HCT116 (cell line): ENCODE results near the gene CCM2L. TPM values are rescaled to one million over a fixed set of nuclear protein-coding genes. Genes with fewer than 3 reads are reported as not detected.

ENCODE experiments used
- ATAC-seq: fragments of 200-7000 bp; cut with Tn5 transposase; 2 replicates; pipeline ENCODE4 v1.9.1; 2020; ENCODE audit warnings: mild to moderate bottlenecking, moderate library complexity
- BruUV-seq: library from RNA; stranded (reverse); fragments of 400-500 nt; replicated peaks from 2 replicates; lab custom pipeline; 2021; lab: Mats Ljungman, UMichigan
- CTCF ChIA-PET: fragments of 300-600 bp; sonication (Branson Sonifier 250); formaldehyde crosslinking; loops from one replicate; lab custom pipeline; 2021; ENCODE audit warnings: antibody characterized with exemption; lab: Charles Lee
- POLR2A ChIA-PET: fragments of 300-600, 350-600 bp; sonication (Branson Sonifier 250); formaldehyde crosslinking; loops from one replicate; lab custom pipeline; 2021; ENCODE audit warnings: antibody characterized with exemption; lab: Charles Lee
- RAD21 ChIA-PET, 2 experiments: fragments of 300-600 bp; sonication (Branson Sonifier 250); formaldehyde crosslinking; loops; one replicate each; lab custom pipeline; 2023; ENCODE audit warnings: low total read pairs in 2 of 2; ENCODE audit not compliant: uncharacterized antibody in 2 of 2, unreplicated experiment in 2 of 2, low non-redundant PET in 1 of 2; lab: Charles Lee
- DNase-seq: peaks from one replicate; pipeline ENCODE4 v3.0.0-alpha.2; 2010; ENCODE audit warnings: low read depth, low spot score
- H2AFZ ChIP-seq: fragments of 200-600 bp; shearing (Covaris generic), sonication (generic); 2 replicates; pipeline ENCODE4 v1.6.1; 2017; ENCODE audit warnings: low read depth, mixed run types, mixed read lengths, antibody characterized with exemption, low read length; ENCODE audit not compliant: poor library complexity, severe bottlenecking
- H3K27ac ChIP-seq: 2 replicates; pipeline ENCODE4 v1.5.1; 2012; ENCODE audit warnings: low read depth, low read length
- H3K27me3 ChIP-seq: fragments of 200-600 bp; sonication (generic); 2 replicates; pipeline ENCODE4 v1.6.1; 2016; ENCODE audit warnings: mixed run types, low read length, mixed read lengths; ENCODE audit not compliant: insufficient read depth
- H3K36me3 ChIP-seq, 2 experiments: fragments of 200-500 bp in 1 of 2; fragments of 200-600 bp in 1 of 2; sonication (Bioruptor generic) in 1 of 2; sonication (generic) in 1 of 2; 2 replicates each; pipeline versions ENCODE4 v1.5.1 to v1.6.1; 2014 to 2016; ENCODE audit warnings: low read length in 2 of 2, inconsistent platforms in 1 of 2, mixed read lengths in 1 of 2, mixed run types in 1 of 2; ENCODE audit not compliant: insufficient read depth in 2 of 2, control insufficient read depth in 1 of 2
- H3K4me1 ChIP-seq, 2 experiments: fragments of 200-600 bp in 1 of 2; sonication (generic) in 1 of 2; 2 replicates each; pipeline versions ENCODE4 v1.5.1 to v1.6.1; 2012 to 2017; ENCODE audit warnings: low read length in 2 of 2, inconsistent platforms in 1 of 2, mild to moderate bottlenecking in 1 of 2, mixed read lengths in 1 of 2, mixed run types in 1 of 2, moderate library complexity in 1 of 2; ENCODE audit not compliant: insufficient read depth in 2 of 2, control insufficient read depth in 1 of 2
- H3K4me2 ChIP-seq: fragments of 200-600 bp; sonication (generic); 2 replicates; pipeline ENCODE4 v1.6.1; 2017; ENCODE audit warnings: mixed run types, low read length, mixed read lengths
- H3K4me3 ChIP-seq, 2 experiments: fragments of 200-600 bp in 1 of 2; sonication (generic) in 1 of 2; replicated peaks in 1 of 2; 2 replicates each; pipeline ENCODE4 v1.5.1; 2011 to 2016; ENCODE audit warnings: low read length in 2 of 2, control low read depth in 1 of 2, low read depth in 1 of 2, mild to moderate bottlenecking in 1 of 2, mixed read lengths in 1 of 2, mixed run types in 1 of 2
- H3K79me2 ChIP-seq: fragments of 200-600 bp; sonication (generic); 2 replicates; pipeline ENCODE4 v1.6.1; 2017; ENCODE audit warnings: mild to moderate bottlenecking, mixed run types, low read length, moderate library complexity, mixed read lengths; ENCODE audit not compliant: insufficient read depth
- H3K9ac ChIP-seq: fragments of 200-600 bp; sonication (generic); 2 replicates; pipeline ENCODE4 v1.6.1; 2016; ENCODE audit warnings: low read length, mixed read lengths
- H3K9me2 ChIP-seq: fragments of 200-600 bp; sonication (generic), shearing (Covaris generic); 2 replicates; pipeline ENCODE4 v1.6.1; 2017; ENCODE audit warnings: mixed run types, mild to moderate bottlenecking, moderate library complexity; ENCODE audit not compliant: insufficient read depth
- H3K9me3 ChIP-seq, 2 experiments: fragments of 200-500 bp in 1 of 2; fragments of 200-600 bp in 1 of 2; sonication (Bioruptor generic) in 1 of 2; sonication (generic) in 1 of 2; 2 replicates each; pipeline ENCODE4 v1.6.1; 2014 to 2017; ENCODE audit warnings: low read length in 2 of 2, mixed read lengths in 2 of 2, inconsistent platforms in 1 of 2, low read depth in 1 of 2, mild to moderate bottlenecking in 1 of 2, mixed run types in 1 of 2, moderate library complexity in 1 of 2; ENCODE audit not compliant: control insufficient read depth in 1 of 2, insufficient read depth in 1 of 2
- H4K20me1 ChIP-seq: fragments of 200-600 bp; sonication (generic), shearing (Covaris generic); 2 replicates; pipeline ENCODE4 v1.6.1; 2017; ENCODE audit warnings: mixed run types, mild to moderate bottlenecking, moderate library complexity; ENCODE audit not compliant: insufficient read depth
- CEBPB ChIP-seq: IDR thresholded peaks from 2 replicates; pipeline ENCODE4 v1.6.1; 2012; ENCODE audit warnings: low read depth
- CTCF ChIP-seq, 3 experiments: fragments of 200-600 bp in 1 of 3; sonication (generic) in 1 of 3; IDR thresholded peaks in 2 of 3; conservative IDR thresholded peaks in 1 of 3; 2 replicates each; pipeline ENCODE4 v1.5.1; 2012 to 2017; ENCODE audit warnings: low read depth in 2 of 3, low read length in 2 of 3, antibody characterized with exemption in 1 of 3, borderline replicate concordance in 1 of 3, control low read depth in 1 of 3, mild to moderate bottlenecking in 1 of 3, mixed read lengths in 1 of 3, mixed run types in 1 of 3, moderate library complexity in 1 of 3; ENCODE audit not compliant: insufficient read depth in 1 of 3
- EGR1 ChIP-seq: IDR thresholded peaks from 2 replicates; pipeline ENCODE4 v1.6.1; 2012; ENCODE audit warnings: low read depth
- EZH2 ChIP-seq: fragments of 200-600 bp; sonication (generic); IDR thresholded peaks from 2 replicates; pipeline ENCODE4 v1.6.1; 2017; ENCODE audit warnings: antibody characterized with exemption, mixed run types
- EZH2phosphoT487 ChIP-seq: fragments of 200-600 bp; IDR thresholded peaks from 2 replicates; pipeline ENCODE4 v1.6.1; 2018; ENCODE audit warnings: antibody characterized with exemption, borderline replicate concordance
- FOSL1 ChIP-seq: IDR thresholded peaks from 2 replicates; pipeline ENCODE4 v1.6.1; 2012; ENCODE audit warnings: low read depth
- JUND ChIP-seq: IDR thresholded peaks from 2 replicates; pipeline ENCODE4 v1.6.1; 2012
- POLR2A ChIP-seq: IDR thresholded peaks from 2 replicates; pipeline ENCODE4 v1.7.0; 2011; ENCODE audit warnings: borderline replicate concordance; ENCODE audit not compliant: insufficient read depth, insufficient read length; ENCODE audit errors: extremely low read depth
- POLR2AphosphoS5 ChIP-seq: IDR thresholded peaks from 2 replicates; pipeline ENCODE4 v1.6.1; 2011; ENCODE audit warnings: mild to moderate bottlenecking, low read depth, low read length, moderate library complexity
- RAD21 ChIP-seq: IDR thresholded peaks from 2 replicates; pipeline ENCODE4 v1.6.1; 2012; ENCODE audit warnings: low read depth, mild to moderate bottlenecking
- SP1 ChIP-seq: IDR thresholded peaks from 2 replicates; pipeline ENCODE4 v1.6.1; 2012; ENCODE audit warnings: low read depth
- SRF ChIP-seq: IDR thresholded peaks from 2 replicates; pipeline ENCODE4 v1.6.1; 2012; ENCODE audit warnings: low read depth
- intact Hi-C: fragments of 100-400 bp; cut with micrococcal nuclease; formaldehyde crosslinking; loops from 2 replicates; pipeline ENCODE4 v1.10.0; 2022
- total RNA-seq: library from RNA; stranded (reverse); gene quantifications from one replicate; pipeline ENCODE4 v1.2.1, GENCODE V29; 2021; ENCODE audit not compliant: unreplicated experiment
- TF ChIP-seq, protein P1 (sequence below): IDR thresholded peaks from 2 replicates; pipeline ENCODE4 v1.6.1; 2012
- TF ChIP-seq, protein P2 (sequence below): IDR thresholded peaks from 2 replicates; pipeline ENCODE4 v1.6.1; 2012; ENCODE audit warnings: low read depth

Gene CCM2L
- total RNA-seq, 1 experiment from 2014 or later, result 1.4 TPM

- H3K9me3 ChIP-seq, result no peaks in the 10 kb centered on the region
- H2AFZ ChIP-seq, result no peak overlapping the region
- no peak overlapping the region for H3K4me2 ChIP-seq
- no peaks in the 10 kb centered on the region for H3K36me3 ChIP-seq
- H3K79me2 ChIP-seq, result no peaks in the 10 kb centered on the region
- no peak for TF ChIP-seq POLR2A
- TF ChIP-seq, protein P1, sequence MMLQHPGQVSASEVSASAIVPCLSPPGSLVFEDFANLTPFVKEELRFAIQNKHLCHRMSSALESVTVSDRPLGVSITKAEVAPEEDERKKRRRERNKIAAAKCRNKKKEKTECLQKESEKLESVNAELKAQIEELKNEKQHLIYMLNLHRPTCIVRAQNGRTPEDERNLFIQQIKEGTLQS, result no peak
- no peak for TF ChIP-seq EZH2
- no peak for TF ChIP-seq FOSL1
- no peak for TF ChIP-seq SRF
- TF ChIP-seq EZH2phosphoT487, result no peak
- no peak for TF ChIP-seq POLR2AphosphoS5
- no peak for TF ChIP-seq CEBPB
- TF ChIP-seq, protein P2, sequence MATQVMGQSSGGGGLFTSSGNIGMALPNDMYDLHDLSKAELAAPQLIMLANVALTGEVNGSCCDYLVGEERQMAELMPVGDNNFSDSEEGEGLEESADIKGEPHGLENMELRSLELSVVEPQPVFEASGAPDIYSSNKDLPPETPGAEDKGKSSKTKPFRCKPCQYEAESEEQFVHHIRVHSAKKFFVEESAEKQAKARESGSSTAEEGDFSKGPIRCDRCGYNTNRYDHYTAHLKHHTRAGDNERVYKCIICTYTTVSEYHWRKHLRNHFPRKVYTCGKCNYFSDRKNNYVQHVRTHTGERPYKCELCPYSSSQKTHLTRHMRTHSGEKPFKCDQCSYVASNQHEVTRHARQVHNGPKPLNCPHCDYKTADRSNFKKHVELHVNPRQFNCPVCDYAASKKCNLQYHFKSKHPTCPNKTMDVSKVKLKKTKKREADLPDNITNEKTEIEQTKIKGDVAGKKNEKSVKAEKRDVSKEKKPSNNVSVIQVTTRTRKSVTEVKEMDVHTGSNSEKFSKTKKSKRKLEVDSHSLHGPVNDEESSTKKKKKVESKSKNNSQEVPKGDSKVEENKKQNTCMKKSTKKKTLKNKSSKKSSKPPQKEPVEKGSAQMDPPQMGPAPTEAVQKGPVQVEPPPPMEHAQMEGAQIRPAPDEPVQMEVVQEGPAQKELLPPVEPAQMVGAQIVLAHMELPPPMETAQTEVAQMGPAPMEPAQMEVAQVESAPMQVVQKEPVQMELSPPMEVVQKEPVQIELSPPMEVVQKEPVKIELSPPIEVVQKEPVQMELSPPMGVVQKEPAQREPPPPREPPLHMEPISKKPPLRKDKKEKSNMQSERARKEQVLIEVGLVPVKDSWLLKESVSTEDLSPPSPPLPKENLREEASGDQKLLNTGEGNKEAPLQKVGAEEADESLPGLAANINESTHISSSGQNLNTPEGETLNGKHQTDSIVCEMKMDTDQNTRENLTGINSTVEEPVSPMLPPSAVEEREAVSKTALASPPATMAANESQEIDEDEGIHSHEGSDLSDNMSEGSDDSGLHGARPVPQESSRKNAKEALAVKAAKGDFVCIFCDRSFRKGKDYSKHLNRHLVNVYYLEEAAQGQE, result no peak
- no peak for TF ChIP-seq JUND
- no peak for TF ChIP-seq CTCF (IDR thresholded peaks at IDR 0.05 in 2 of 3, conservative IDR thresholded peaks at IDR 0.05 in 1 of 3; ENCODE audit: borderline replicate concordance in 1 of 3, insufficient read depth in 1 of 3, low read depth in 2 of 3, low read length in 2 of 3)
- no peak for TF ChIP-seq RAD21
- no peak for TF ChIP-seq EGR1
- TF ChIP-seq SP1, result no peak
- TF ChIP-seq, all 23 proteins: peak for 0
- no peak overlapping the region for H3K9ac ChIP-seq
- H3K9me2 ChIP-seq, result no peaks in the 10 kb centered on the region
- H3K27ac ChIP-seq, result no peak overlapping the region
- ATAC-seq, result no peak
- CTCF ChIA-PET, result no interaction called here
- intact Hi-C loops, result no loop called here
- no peaks in the 10 kb centered on the region for H3K4me1 ChIP-seq
- H4K20me1 ChIP-seq, result no peaks in the 10 kb centered on the region
- peaks cover 7% of the 10 kb centered on the region for H3K27me3 ChIP-seq
- no peak overlapping the region for H3K4me3 ChIP-seq
- DNase-seq, result no peak
- POLR2A ChIA-PET, result no interaction called here
- RAD21 ChIA-PET, result no interaction called here
- no TSS peak for BruUV-seq
These were observed 57.1 kb downstream of the CCM2L start for GRCh38 chr20:32067234-32067821.
